Measurements from ENCODE around the gene CCM2.
"Not testable (repeated sequence)": the region's sequence is repeated elsewhere in the genome, so short reads cannot be mapped to it uniquely, and the experiment has no call there.

CCM2 gene

DNA sequence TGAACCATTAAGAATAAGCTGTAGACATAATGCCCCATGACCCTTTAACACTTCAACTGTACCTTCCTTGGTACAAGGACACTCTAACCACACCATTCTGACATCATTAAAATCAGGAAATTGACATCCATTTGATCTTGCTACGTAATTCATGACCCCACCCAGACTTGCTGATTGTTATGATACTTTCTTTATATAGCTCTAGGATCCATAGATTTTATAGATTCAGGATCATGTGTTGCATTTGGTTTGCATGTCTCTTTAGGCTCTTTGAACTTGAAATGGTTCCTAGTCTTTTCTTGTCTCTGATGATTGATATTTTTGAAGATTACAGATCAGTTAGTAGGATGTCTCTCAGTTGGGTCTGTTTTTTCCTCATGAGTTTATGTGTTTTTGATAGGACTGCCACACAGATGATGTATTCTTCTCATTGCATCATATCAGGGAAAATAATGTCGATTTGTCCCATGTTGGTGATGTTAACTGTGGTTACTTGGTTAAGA is 13.5 kb downstream of the CCM2 start:
- H4K20me1 ChIP-seq, result peaks cover 0 to 95% (median 9%) of the 10 kb centered on the region in 11 experiments; a peak in 11 of 22 replicates
- no peak overlapping the region for H3K9ac ChIP-seq
- no peaks in the 10 kb centered on the region for H3K27me3 ChIP-seq
- H3K9me3 ChIP-seq (replicated peaks in 1 of 11), result peaks cover 0 to 13% (median 7%) of the 10 kb centered on the region in 11 experiments; a peak in 6 of 22 replicates
- H3K36me3 ChIP-seq, result peaks cover 18 to 88% (median 50%) of the 10 kb centered on the region in 11 experiments; a peak in 20 of 22 replicates
- H3K27ac ChIP-seq, result no peak overlapping the region
- no peak for TF ChIP-seq Cebpa-rat (IDR thresholded peaks at IDR 0.05)
- H3K4me3 ChIP-seq, result no peak overlapping the region
- peaks cover 0 to 29% (median 8%) of the 10 kb centered on the region in 10 experiments; a peak in 14 of 20 replicates for H3K4me1 ChIP-seq
- peak overlapping the region in 3 of 11 experiments; percentile 4 to 18 (median 11); a peak in 2 of 22 replicates for H3K4me2 ChIP-seq

DNA sequence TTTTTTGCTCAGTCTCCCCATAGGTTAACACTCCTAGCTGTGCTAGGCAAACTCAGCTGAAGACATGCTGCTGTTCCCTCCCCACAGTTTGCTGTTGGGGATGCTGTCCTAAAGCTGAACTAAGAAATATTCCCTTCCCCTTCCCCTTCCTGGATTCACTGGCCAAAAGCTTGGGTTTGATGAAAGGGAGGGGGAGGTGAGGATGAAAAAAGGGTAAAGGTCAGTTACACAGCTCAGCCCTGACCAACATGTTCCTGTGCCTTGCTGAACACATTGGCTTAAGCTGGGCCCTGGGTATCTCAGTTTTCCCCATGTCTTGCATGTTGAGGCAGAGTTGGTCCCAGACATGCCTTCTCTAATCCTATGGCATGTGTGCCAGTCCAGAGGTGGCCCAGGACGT is 15.3 kb downstream of the CCM2 start:
- Histone ChIP-seq H3K27me3 (no peaks in the 10 kb centered on the region), H3K36me3 (peaks cover 25 to 80% (median 59%) of the 10 kb centered on the region in 11 experiments; a peak in 21 of 22 replicates)
- no peak for TF ChIP-seq Cebpa-rat (IDR thresholded peaks at IDR 0.05)

DNA sequence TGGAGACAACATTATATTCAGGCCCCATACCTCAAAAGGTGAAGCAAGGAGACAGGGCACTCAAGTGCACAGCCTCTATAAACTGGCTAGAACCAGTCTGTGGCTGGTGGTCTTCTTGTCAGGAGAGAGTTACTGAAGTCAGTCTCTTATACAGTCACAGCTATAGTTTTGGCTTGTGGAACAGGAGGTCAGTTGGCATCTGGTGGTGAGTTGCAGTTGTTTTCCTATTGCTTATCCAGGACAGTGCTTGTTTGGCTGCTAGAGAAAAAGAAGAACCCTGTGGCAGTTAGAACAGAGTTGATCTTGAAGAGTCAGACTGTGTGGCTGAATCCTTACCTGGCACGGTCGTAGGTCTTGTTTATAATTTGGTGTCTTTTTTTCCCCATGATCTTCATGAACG is 17.3 kb downstream of the CCM2 start:
- peaks cover 0 to 13% (median 7%) of the 10 kb centered on the region in 11 experiments; a peak in 6 of 22 replicates for H3K9me3 ChIP-seq (replicated peaks in 1 of 11)
- H3K4me2 ChIP-seq, result no peak overlapping the region
- H3K36me3 ChIP-seq, result peaks cover 21 to 61% (median 45%) of the 10 kb centered on the region in 11 experiments; a peak in 21 of 22 replicates
- no peak overlapping the region; a peak in 1 of 22 replicates for H3K27ac ChIP-seq
- H3K27me3 ChIP-seq, result no peaks in the 10 kb centered on the region
- no peak overlapping the region for H3K9ac ChIP-seq
- H4K20me1 ChIP-seq, result peaks cover 0 to 95% (median 5%) of the 10 kb centered on the region in 11 experiments; a peak in 7 of 22 replicates
- no peak for TF ChIP-seq Cebpa-rat (IDR thresholded peaks at IDR 0.05)
- peaks cover 20 to 53% (median 33%) of the 10 kb centered on the region in 10 experiments for H3K4me1 ChIP-seq
- H3K4me3 ChIP-seq, result no peak overlapping the region

More for the DNA sequence above, 15.3 kb downstream of the CCM2 start:
- H3K4me2 ChIP-seq, result 0 out of 22 replicates have a peak overlapping the region, but pooled peaks of 2 of the 11 experiments have one; percentile 2 to 5
- H3K4me1 ChIP-seq, result peaks cover 5 to 36% (median 16%) of the 10 kb centered on the region in 10 experiments; a peak in 18 of 20 replicates
- 0 out of 22 replicates have a peak overlapping the region, but pooled peaks of 1 of the 11 experiments have one; percentile 35 for H3K27ac ChIP-seq
- peaks cover 0 to 13% (median 7%) of the 10 kb centered on the region in 11 experiments; a peak in 6 of 22 replicates for H3K9me3 ChIP-seq (replicated peaks in 1 of 11)
- H4K20me1 ChIP-seq, result peaks cover 0 to 95% (median 5%) of the 10 kb centered on the region in 11 experiments; a peak in 8 of 22 replicates
- H3K9ac ChIP-seq, result no peak overlapping the region
- no peak overlapping the region for H3K4me3 ChIP-seq

DNA sequence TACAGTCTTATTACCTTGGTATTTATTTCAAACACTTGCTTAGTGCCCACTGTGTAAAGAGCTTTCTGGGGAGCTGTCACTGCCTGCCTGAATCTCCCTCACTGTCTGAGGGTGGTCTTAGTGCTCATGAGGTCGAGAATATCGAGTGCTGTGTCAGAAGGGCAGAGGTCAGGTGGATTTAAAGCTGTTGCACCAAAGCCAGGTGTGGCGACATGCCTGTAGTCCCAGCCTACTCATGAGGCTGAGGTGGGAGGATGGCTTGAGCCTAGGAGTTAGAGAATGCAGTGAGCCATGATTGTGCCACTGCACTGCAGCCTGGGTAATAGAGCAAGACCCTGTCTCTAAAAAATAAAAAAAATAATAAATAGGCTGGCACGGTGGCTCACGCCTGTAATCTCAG is 20.9 kb downstream of the CCM2 start:
- Histone ChIP-seq H3K4me1 (peaks cover 34 to 59% (median 45%) of the 10 kb centered on the region in 10 experiments), H3K9me3 (replicated peaks in 1 of 11) (peaks cover 0 to 34% (median 12%) of the 10 kb centered on the region in 11 experiments; a peak in 17 of 22 replicates), H3K36me3 (peaks cover 15 to 44% (median 28%) of the 10 kb centered on the region in 11 experiments; a peak in 21 of 22 replicates), H4K20me1 (peaks cover 0 to 72% (median 0%) of the 10 kb centered on the region in 11 experiments; a peak in 5 of 22 replicates), H3K9ac (peak overlapping the region in 7 of 11 experiments; percentile 5 to 52 (median 36); a peak in 7 of 22 replicates), H3K4me3 (no peak overlapping the region), H3K27ac (peak overlapping the region in 10 of 11 experiments; percentile 12 to 71 (median 54); a peak in 15 of 22 replicates), H3K4me2 (peak overlapping the region; percentile 21 to 71 (median 46); a peak in 21 of 22 replicates), H3K27me3 (no peaks in the 10 kb centered on the region)
- TF ChIP-seq Cebpa-rat (IDR thresholded peaks at IDR 0.05), result no peak

DNA sequence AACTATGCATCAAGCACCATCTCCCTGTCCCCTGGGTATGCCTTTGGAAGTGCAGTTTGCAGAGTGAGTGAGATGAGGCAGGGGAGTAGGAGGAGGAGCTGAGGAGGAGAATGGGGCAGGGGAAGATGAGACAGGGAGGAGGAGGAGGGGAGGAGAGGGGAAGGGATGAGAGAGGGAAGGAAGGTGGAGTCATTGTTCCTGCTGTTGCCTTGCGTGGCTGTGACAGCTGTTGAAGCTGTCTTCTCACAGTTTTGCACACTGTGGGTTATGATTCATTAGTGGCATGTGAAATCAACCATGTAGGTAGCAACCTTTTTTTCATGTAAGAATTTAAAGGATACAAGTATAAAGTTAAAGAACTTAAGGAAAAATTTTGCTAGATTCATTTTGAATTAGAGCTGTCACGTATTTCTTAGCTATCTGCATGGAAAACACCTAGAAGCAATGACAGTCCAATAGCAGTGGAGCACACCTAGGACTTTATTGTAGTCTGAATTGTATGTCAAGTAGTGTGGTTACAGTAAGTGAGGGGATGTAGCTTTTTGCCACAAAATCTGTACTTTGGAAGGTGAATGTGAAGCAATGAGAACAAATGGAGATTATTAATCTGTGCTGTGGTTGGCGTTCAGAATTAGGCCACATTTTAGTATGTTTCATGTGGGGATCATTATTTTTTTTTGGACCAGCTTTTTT is 21.7 kb downstream of the CCM2 start:
- no peak overlapping the region for H3K4me3 ChIP-seq
- peaks cover 0 to 34% (median 12%) of the 10 kb centered on the region in 11 experiments; a peak in 17 of 22 replicates for H3K9me3 ChIP-seq (replicated peaks in 1 of 11)
- no peaks in the 10 kb centered on the region for H3K27me3 ChIP-seq
- peak overlapping the region in 10 of 11 experiments; percentile 12 to 71 (median 54); a peak in 17 of 22 replicates for H3K27ac ChIP-seq
- no peak for TF ChIP-seq Cebpa-rat (IDR thresholded peaks at IDR 0.05)
- peak overlapping the region in 8 of 11 experiments; percentile 1 to 52 (median 26); a peak in 8 of 22 replicates for H3K9ac ChIP-seq
- peaks cover 13 to 39% (median 27%) of the 10 kb centered on the region in 11 experiments; a peak in 21 of 22 replicates for H3K36me3 ChIP-seq
- peaks cover 42 to 67% (median 54%) of the 10 kb centered on the region in 10 experiments for H3K4me1 ChIP-seq
- peaks cover 0 to 68% (median 0%) of the 10 kb centered on the region in 11 experiments; a peak in 5 of 22 replicates for H4K20me1 ChIP-seq
- peak overlapping the region; percentile 21 to 71 (median 46) for H3K4me2 ChIP-seq

DNA sequence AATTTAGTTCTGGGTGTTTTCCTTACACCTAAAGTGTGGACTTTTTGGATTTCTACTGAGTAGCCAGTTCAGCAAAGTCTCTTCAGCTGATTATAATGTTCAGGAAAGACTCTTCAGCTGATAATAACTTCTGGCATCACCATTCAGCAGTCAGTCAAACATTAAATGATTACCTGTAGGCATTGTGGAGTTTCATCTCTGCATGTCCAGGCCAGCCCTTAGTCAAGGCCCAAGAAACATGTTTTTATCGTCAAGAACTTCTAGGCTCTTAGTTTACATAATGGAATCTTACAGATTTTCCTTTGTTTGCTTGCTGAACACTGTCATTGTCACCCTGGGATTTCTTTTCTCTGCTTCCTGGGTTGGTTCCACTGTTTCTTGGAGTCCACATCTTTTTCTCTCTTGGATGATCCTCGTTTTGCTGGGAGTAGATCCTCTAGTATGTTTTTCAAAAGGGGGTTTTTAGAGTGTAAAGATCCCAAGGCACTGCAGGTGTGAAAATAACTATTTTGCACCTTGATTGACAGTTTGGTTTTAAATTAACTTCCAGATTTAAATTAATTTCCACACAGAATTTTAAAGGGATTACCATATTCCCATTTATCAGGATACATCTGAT is 24.2 kb downstream of the CCM2 start:
- H3K4me2 ChIP-seq, result no peak overlapping the region
- no peak for TF ChIP-seq Cebpa-rat (IDR thresholded peaks at IDR 0.05)
- H3K9me3 ChIP-seq (replicated peaks in 1 of 11), result peaks cover 0 to 21% (median 8%) of the 10 kb centered on the region in 11 experiments; a peak in 16 of 22 replicates
- peak overlapping the region in 2 of 11 experiments; percentile 93 to 98; a peak in 3 of 22 replicates for H3K27ac ChIP-seq
- no peak overlapping the region for H3K4me3 ChIP-seq
- H3K9ac ChIP-seq, result no peak overlapping the region
- H4K20me1 ChIP-seq, result peaks cover 0 to 60% (median 6%) of the 10 kb centered on the region in 11 experiments; a peak in 10 of 22 replicates
- peaks cover 0 to 15% (median 6%) of the 10 kb centered on the region in 11 experiments; a peak in 14 of 22 replicates for H3K36me3 ChIP-seq
- peaks cover 65 to 89% (median 75%) of the 10 kb centered on the region in 10 experiments for H3K4me1 ChIP-seq
- no peaks in the 10 kb centered on the region for H3K27me3 ChIP-seq

DNA sequence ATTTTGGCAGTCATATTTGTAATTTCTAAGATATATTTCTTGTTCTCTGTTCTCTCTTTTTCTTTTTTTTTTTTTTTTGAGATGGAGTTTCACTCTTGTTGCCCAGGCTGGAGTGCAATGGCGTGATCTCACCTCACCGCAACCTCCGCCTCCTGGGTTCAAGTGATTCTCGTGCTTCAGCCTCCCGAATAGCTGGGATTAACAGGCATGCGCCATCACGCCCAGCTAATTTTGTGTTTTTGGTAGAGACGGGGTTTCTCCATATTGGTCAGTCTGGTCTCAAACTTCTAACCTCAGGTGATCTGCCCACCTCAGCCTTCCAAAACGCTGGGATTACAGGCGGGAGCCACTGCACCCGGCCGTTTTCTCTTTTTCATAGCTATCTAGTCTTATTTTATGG is 25.5 kb downstream of the CCM2 start:
- Histone ChIP-seq H3K4me2 (peak overlapping the region; percentile 94 to 100 (median 99)), H3K4me1 (peaks cover 70 to 90% (median 78%) of the 10 kb centered on the region in 10 experiments)

DNA sequence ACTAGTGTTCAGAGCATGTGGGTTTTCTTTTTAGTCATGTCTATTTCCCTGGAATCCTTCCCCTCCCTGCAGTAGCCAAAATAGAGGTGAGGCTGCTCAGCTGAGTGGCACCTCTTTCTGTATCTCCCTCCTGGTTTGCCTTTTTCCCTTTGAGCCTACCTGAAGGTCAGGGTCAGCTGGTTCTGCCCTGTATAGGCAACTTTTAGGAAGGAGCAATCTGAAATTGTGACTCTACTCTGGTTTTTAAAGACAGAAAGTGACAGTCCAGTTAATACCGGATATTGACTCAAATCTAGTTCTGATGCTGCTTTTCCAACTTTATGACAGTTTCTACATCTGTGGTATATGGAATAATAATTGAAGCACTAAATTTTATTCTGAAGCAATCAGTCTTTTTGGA is 26.0 kb downstream of the CCM2 start:
- Histone ChIP-seq H3K4me3 (no peak overlapping the region; a peak in 1 of 20 replicates), H3K9ac (peak overlapping the region in 10 of 11 experiments; percentile 14 to 87 (median 46); a peak in 15 of 22 replicates), H3K4me1 (peaks cover 66 to 87% (median 73%) of the 10 kb centered on the region in 10 experiments), H3K27me3 (no peaks in the 10 kb centered on the region), H3K4me2 (peak overlapping the region; percentile 94 to 100 (median 99)), H4K20me1 (peaks cover 0 to 60% (median 18%) of the 10 kb centered on the region in 11 experiments; a peak in 14 of 22 replicates), H3K27ac (peak overlapping the region; percentile 43 to 98 (median 92); a peak in 21 of 22 replicates), H3K36me3 (peaks cover 0 to 25% (median 10%) of the 10 kb centered on the region in 11 experiments; a peak in 9 of 22 replicates), H3K9me3 (replicated peaks in 1 of 11) (peaks cover 0 to 21% (median 8%) of the 10 kb centered on the region in 11 experiments; a peak in 16 of 22 replicates)
- no peak for TF ChIP-seq Cebpa-rat (IDR thresholded peaks at IDR 0.05)

More for the DNA sequence above, 25.5 kb downstream of the CCM2 start:
- Histone ChIP-seq H3K36me3 (peaks cover 0 to 19% (median 10%) of the 10 kb centered on the region in 11 experiments; a peak in 9 of 22 replicates), H3K9me3 (replicated peaks in 1 of 11) (peaks cover 0 to 21% (median 8%) of the 10 kb centered on the region in 11 experiments; a peak in 16 of 22 replicates), H3K27ac (peak overlapping the region; percentile 43 to 98 (median 92); a peak in 20 of 22 replicates), H4K20me1 (peaks cover 0 to 60% (median 18%) of the 10 kb centered on the region in 11 experiments; a peak in 13 of 22 replicates), H3K9ac (peak overlapping the region in 8 of 11 experiments; percentile 20 to 87 (median 46); a peak in 9 of 22 replicates)
- not testable (repeated sequence) for H3K4me3 ChIP-seq, H3K27me3 ChIP-seq

All from BLaER1 treated with 17β-estradiol and CSF1 and Interleukin-3, amounts not matched to agents 10 nM and 100 nM (cell line).